ENCODE measurements around the gene TMTC4.
A peak's percentile ranks its signal among the peaks of the same experiment; 100 is the strongest.
"Not testable (repeated sequence)": the region's sequence is repeated elsewhere in the genome, so short reads cannot be mapped to it uniquely, and the experiment has no call there.

Gene TMTC4

GRCh38 chr13:100674572-100674871 lies at the start of gene TMTC4:
TMTC4 (minus strand) TSS chr13:100674795; CDS start chr13:100670362, 4,433 bp downstream.
- DNase-seq: no peak

DNA sequence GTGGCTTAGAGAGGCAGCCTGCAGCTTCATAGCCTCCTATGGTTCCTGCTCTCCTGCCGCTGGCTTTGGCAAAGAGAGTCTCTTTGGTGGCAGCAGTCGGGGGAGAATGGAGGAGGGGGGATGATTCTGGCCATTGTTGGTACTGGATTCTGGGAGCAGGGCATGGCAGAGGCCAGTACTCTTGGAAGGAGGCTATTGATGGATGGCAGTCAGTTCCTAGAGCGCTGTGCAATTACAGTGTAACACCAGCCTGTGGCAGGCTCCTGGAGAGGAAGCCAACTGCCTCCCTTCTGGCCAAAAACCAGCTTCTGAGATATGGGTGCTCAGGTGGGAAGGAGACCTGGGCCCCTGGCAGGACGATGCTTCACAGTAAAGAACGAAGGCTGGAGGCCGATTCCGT lies 47.9 kb upstream of the TMTC4 start:
- no peak for DNase-seq

GRCh38 chr13:100721885-100722512 lies 47.4 kb upstream of the TMTC4 start:
- DNase-seq: peak; percentile 68

GRCh38 chr13:100715604-100716003 lies 41.0 kb upstream of the TMTC4 start:
- no peak for DNase-seq

DNA sequence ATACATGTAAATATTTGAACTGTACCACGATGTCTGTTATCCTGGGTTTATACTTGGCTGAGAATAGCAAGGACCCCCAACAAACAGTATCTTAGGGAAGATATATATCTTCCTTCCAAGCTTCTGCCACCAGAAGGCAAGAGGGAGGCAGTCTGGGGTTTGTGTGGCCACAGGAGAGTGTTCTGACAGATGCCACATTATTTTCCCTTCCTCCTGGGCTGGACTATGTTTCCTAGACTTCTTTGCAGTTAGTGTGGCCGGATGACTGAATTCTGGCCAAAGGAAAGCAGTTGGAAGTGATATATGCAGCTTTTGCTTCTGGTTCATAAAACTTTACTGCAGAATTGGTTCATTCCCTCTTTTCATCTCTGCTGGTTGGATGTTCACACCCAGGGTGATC lies 39.9 kb upstream of the TMTC4 start:
- no peak for DNase-seq

DNA sequence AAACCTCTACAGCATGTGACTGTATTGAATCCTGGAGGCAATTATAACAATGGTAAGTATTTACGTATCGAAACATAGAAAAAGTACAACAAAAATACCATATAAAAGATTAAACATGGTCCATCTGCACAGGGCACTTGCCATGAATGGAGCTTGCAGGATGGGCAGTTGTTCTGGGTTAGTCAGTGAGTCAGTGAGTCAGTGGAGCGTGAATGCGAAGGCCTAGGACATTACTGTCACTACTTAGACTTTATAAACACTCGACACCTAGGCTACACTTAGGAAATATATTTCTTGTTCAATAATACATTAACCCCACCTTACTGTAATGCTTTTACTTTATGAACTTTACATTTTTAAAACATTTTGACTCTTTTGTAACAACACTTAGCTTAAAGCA lies 35.6 kb upstream of the TMTC4 start:
- DNase-seq: no peak

GRCh38 chr13:100707818-100708740 lies 33.5 kb upstream of the TMTC4 start:
- no peak for DNase-seq

DNA sequence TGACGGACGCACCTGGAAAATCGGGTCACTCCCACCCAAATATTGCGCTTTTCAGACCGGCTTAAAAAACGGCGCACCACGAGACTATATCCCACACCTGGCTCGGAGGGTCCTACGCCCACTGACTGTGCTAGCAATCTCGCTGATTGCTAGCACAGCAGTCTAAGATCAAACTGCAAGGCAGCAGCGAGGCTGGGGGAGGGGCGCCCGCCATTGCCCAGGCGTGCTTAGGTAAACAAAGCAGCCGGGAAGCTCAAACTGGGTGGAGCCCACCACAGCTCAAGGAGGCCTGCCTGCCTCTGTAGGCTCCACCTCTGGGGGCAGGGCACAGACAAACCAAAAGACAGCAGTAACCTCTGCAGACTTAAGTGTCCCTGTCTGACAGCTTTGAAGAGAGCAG lies 23.7 kb upstream of the TMTC4 start:
- not testable (repeated sequence) for DNase-seq

GRCh38 chr13:100695509-100695773 lies 20.8 kb upstream of the TMTC4 start:
- no peak for DNase-seq

GRCh38 chr13:100694722-100695508 lies 20.3 kb upstream of the TMTC4 start:
- peak; percentile 86 for DNase-seq

DNA sequence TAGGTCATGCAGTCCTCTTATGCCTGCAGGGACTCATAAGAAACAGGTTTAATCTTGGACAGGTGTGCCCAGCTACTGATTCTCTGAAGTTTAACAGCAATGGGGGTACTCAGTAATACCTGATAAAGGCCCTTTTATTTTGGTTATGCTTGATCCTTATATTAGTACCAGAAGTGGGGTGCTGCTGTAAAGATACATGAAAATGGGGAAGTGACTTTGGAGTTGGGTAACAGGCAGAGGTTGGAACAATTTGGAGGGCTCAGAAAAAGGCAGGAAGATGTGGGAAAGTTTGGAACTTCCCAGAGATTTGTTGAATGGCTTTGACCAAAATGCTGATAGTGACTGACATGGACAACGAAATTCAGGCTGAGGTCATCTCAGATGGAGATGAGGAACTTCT lies 14.6 kb upstream of the TMTC4 start:
- DNase-seq: no peak

DNA sequence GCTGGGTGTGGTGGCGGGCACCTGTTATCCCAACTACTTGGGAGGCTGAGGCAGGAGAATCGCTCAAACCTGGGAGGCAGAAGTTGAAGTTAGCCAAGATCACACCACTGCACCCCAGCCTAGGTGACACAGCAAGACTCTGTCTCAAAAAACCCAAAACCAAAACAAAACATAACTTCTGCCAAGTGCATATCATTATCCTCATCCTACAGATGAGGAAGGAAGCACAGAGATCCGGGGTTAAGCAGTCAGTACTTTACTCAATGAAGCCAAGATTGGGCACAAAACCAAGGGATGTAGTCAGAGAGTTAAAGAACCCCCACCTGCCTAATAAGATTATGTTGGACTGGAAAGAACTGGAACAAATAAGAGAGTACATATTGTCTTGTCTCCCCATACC lies 5.5 kb upstream of the TMTC4 start:
- no peak for DNase-seq

DNA sequence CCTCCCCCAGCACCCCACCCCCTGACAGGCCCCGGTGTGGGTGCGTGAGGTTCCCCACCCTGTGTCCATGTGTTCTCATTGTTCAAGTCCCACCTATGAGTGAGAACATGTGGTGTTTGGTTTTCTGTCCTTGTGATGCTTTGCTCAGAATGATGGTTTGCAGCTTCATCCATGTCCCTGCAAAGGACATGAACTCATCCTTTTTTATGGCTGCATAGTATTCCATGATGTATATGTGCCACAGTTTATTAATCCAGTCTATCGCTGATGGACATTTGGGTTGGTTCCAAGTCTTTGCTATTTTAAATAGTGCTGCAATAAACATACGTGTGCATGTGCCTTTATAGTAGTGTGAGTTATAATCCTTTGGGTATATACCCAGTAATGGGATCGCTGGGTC lies 2.5 kb upstream of the TMTC4 start:
- not testable (repeated sequence) for DNase-seq

GRCh38 chr13:100675661-100676129 lies 1.1 kb upstream of the TMTC4 start:
- no peak for DNase-seq

DNA sequence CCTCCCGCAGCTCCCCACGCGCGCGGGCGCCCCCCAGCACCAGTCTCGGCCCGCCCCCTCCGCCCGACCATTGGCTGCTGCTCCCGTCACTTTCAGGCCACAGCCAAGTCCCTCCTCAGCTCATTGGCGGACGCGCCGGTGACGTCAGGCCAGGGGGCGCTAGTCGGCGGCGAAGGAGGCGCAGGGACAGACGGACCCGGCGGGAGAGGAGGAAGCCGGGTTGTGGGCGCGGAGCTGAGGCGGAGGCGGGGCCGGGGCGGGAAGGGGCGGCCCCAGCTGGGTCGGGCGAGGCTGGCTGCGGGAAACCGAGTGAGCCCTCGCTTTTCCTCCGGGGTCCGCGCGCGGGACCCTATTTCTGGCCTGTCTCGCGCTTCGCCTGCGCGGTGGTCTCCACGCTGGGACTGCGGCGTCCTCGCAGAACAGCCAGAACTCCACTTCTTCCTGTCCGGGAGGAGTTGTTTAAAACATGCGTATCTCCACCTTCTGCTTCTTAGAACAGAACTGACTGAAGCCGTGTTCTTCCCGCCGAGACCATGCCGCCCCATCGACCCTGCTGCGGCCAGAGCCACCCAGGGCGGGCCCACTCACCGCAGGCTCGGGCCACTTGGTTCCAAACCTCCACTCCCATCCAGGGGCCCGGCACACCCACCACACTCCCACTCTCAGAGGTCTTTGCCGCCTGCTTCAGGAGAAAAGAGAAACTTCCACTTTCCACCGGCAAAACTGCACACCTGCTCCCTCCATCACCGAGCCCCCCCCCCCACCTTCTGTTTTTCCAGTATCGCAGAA lies 471 bp upstream of the TMTC4 start:
- DNase-seq: peak; percentile 100

DNA sequence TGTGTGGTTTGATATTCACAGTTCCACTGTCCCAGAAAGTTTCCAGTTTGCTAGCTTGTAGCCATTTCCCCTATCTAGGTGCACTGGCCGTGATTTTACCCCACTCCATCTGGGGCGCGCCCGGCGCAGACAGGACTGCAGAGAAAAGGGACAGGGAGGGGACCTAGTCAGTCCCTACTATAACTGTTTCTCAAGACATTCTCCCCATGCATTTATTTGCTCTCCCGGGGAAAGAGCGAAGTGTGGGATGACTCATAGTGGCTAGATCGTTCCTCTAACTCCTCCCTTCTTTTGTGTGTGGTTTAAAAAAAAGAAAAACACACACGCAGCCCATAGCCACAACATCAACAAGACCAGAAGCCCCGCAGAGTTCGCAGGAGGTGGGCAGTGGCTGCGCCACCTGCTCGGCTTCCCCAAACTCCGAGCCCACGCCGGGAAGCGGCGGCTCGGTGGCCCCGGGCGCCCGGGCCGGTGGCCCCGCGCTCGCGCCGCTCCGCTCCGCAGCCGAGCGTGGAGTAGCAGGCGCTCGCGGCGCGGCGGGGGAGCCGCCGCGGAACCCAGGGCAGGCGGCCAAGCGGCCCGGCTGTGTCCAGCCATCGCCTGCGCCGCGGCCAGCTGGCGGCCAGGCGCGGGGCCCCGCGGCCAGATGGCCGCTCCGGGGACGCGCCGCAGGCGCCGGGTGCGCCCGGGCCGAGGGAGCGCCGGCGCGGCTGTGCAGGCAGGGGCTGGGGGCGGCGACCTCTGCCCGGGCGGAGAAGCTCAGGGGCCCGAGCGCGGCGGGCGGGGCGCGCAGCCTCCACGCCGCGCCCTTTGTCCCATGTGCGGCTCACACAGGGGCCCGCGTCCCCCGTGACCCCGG lies 653 bp downstream of the TMTC4 start:
- peak; percentile 75 for DNase-seq

DNA sequence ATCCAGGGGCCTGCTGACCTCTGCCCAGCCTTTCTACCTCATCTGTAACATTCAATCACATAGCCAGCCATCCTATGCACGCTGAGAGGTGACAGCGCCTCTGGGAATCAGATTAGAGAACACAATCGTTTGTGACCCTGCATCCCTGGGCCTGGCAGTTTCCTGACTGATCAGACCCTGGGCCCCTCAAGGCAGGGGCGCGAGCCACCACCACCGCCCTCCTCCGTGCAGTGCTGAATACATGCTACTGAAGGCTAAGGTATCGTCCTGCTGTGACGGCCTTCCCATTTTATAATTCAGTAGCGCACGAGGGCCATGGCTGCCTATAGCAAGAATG lies 1.3 kb downstream of the TMTC4 start:
- peak; percentile 58 for DNase-seq

- DNase-seq: no peak
Measured at GRCh38 chr13:100671389-100672182, 3.0 kb downstream of the TMTC4 start.

DNA sequence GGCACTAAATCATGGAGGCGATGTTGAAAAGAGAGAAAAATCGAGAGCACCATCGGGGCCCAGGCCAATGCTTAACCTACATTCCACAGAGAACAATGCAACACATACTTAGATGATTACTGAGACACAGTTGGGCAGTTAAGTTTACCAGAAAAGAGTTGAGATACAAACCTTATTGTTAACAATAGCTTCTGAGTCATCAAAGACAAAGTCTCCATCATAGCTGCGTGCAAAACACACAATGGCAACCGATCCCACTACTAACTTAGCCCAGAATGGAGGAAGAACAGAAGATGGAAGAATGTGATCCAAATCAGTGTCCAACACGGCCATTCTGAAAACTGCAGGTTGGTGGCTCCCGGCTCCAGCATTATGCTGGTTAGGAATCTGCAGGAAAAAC lies 6.2 kb downstream of the TMTC4 start:
- no peak for DNase-seq

GRCh38 chr13:100667894-100668293 lies 6.7 kb downstream of the TMTC4 start:
- no peak for DNase-seq

GRCh38 chr13:100666124-100666523 lies 8.5 kb downstream of the TMTC4 start:
- peak; percentile 23 for DNase-seq

Measured in islet precursor cell (in vitro differentiated cells).